ENCODE data around the gene INAVA.

INAVA gene, protein sequence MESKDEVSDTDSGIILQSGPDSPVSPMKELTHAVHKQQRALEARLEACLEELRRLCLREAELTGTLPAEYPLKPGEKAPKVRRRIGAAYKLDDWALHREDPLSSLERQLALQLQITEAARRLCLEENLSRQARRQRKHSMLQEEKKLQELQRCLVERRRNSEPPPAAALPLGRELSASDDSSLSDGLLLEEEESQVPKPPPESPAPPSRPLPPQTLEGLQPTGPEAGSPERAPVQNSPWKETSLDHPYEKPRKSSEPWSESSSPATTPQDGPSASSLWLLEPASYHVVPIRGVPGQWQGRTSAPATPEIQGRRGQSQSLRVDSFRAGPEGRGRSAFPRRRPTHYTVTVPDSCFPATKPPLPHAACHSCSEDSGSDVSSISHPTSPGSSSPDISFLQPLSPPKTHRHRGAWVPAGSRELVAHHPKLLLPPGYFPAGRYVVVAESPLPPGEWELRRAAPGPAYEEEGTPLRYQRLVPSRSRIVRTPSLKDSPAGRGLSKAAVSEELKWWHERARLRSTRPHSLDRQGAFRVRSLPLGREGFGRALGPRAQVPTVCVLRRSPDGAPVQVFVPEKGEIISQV

DNA sequence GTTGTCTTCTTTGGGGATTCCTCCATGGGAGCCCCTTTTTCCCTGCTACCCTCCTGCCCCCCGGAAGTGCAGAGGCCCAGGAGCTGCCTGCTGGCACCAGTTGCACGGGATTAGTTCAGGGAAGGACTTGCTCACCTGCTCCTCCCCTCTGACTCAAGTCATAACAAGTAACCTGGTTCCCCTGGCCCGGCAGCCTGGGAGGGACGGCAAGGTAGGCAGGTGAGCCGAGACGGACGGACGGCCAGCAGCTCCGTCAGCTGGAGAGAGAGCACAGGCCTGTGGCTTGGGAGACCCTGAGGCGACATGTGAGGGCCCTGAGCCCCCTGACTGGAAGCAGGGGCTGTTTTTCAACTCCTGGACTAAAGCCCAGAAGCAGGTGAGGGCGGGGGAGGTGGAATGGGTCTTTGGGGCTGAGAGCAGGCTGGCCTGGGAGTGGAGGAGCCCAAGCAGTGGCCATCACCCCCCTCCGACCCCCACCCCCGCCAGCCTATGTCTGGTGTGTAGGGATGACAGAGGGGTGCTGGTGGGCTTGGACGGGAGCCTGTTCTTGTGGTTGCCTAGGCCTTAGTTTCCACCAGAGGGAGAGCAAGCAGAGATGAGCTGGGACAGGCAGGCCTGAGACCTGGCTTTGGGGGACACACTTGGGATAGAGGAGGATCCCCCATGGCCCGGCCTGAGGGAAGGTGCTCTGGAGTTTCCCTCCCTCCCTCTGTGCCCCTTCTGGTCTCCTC, at the start of gene INAVA:
INAVA (plus strand) TSS at position 189 of the 731 bp plus-strand sequence. CDS start 3,501 bp downstream, outside the sequence.
- DNase-seq (ENCODE audit: low spot score) = peak; percentile 85

DNA sequence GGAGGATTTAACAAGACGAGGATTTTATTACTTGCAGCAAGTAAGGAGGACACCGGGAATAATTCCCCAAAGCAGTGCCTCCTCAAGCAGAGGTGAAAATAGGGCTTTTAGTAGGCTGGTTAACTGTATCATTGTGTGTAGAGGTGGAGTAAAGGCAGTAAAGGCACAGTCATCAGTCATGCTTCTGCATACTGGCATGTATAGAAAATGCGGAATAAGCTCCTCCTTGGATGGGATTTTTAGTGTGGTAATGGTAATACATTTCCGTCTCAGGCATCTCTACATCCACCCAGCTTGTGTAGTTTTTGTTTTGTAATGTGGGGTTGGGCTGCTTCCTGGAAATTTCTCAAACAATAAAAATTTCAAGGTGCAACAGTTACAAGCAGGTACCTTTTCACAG, 49.3 kb upstream of the INAVA start:
- no peak for DNase-seq (ENCODE audit: low spot score)

DNA sequence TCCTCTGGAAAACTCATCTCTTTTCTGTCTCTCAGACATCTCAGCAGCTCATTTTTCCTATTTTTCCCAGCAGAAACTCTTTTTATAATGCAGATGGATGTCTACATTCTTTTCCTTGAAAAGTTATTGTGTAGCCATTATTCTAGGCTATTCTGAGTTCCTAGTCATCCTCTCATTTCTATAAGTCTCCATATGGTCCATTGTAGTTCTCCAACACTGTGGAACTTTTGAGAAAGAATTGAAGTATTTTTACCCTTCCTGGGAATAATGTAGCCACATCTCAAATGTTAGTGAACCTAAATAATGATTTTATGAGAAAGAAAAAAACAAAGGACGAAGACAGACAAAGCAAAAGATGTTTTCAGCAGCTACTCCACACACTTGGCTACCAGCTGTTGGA, 48.3 kb upstream of the INAVA start:
- no peak for DNase-seq (ENCODE audit: low spot score)

DNA sequence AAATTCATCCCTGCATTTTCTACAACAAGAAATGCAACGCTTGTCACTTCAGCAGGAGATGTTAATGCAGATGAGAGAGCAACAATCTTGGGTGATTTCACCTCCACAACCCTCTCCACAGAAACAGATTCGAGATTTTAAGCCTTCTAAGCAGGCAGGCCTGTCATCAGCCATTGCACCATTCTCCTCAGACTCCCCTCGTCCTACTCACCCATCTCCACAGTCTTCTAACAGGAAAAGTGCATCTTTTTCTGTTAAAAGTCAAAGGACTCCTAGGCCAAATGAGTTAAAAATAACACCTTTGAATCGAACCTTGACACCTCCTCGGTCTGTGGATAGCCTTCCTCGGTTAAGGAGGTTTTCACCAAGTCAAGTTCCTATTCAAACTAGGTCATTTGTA, 45.3 kb upstream of the INAVA start:
- no peak for DNase-seq (ENCODE audit: low spot score)

DNA sequence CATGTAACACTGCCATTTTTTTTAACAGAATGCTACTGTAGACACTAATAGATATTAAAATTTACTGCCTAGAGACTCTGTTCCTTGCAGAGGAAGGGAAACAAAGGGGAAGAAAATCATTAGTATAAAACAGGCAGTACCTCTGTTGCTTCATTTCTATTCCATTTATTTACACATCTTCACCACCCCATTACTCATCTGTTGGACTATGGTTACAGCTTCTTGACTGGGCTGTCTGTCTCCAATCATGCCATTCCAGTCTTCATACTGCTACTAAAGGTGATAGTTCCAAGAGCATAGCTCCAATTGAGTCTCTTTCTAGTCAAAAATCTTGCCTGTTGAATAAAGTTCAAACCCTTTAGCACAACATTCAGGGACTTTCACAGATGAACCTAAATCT, 44.1 kb upstream of the INAVA start:
- no peak for DNase-seq (ENCODE audit: low spot score)

DNA sequence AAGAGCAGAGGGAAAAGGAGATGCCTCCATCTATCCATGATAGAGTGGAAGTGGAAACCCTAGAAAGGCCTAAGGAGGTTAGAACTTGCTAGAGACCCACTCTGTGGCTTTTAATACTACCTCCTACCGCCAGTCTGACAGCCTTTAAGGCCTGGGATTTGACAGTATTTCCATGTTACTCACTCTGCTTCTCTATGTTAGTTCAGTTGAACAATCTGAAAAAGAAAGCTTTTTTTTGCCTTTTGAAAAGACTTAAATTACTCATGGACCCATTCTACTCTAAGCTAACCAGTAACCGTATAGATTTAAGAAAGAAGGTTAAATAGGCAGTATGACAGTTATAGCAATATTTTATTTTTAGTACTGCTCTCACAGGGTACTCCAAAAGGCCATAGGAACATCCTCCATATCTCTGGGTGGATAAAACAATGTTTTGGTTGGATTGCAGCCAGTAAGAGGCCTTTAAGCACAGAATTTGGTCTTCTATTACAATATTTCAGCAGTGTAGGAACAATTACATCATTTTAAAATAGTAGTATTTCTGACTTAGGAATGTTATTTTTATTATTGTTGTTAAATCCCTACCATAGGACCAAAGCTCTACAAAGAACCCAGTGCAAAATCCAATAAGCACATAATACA, 37.9 kb upstream of the INAVA start:
- DNase-seq (ENCODE audit: low spot score) = no peak

DNA sequence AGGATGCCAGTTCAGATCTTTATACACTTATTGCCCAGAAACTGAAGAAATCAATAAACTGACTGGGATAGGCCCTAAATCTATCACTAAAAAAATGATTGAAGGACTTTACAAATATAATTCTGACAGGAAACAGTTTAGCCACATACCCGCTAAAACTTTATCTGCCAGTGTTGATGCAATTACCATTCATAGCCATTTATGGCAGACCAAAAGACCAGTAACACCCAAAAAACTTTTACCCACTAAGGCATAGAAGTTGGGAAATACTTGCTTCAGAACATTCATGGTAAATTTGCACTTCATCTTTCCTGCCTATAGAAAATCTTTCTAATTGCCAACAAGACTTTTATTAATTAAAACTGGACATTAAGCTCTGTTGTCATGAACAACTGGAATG, 36.9 kb upstream of the INAVA start:
- DNase-seq (ENCODE audit: low spot score) = no peak

DNA sequence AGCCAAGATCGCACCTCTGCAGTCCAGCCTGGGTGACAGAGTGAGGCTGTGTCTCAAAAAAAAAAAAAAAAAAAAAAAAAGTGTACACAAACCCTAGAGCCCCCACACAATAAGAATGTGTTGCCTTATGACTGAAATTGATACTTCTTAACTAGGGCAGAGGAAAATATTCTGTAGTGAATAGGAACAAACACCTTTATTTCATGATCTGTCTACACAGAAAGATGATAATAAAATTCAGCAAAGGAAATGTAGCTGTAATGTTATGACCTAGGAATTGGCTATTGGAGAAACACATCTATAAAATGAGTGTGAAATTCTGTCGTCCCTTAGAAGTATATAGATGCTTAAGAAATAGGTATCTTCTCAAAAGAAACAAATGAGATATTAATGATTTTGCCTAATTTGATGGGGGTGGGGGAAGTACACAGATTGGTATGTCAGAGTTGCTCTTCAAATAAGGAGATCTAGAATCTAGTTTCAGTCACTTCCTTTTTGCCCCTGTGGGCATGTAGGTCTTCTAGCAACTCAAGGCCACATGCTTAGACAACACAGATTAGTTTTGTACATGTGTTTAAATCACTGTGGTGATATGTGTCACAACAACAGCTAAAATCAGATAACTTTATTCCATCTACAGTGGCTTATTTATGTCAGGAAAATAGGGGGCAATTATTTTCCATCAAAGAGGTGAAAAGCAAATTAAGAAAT, 32.6 kb upstream of the INAVA start:
- DNase-seq (ENCODE audit: low spot score) = no peak

DNA sequence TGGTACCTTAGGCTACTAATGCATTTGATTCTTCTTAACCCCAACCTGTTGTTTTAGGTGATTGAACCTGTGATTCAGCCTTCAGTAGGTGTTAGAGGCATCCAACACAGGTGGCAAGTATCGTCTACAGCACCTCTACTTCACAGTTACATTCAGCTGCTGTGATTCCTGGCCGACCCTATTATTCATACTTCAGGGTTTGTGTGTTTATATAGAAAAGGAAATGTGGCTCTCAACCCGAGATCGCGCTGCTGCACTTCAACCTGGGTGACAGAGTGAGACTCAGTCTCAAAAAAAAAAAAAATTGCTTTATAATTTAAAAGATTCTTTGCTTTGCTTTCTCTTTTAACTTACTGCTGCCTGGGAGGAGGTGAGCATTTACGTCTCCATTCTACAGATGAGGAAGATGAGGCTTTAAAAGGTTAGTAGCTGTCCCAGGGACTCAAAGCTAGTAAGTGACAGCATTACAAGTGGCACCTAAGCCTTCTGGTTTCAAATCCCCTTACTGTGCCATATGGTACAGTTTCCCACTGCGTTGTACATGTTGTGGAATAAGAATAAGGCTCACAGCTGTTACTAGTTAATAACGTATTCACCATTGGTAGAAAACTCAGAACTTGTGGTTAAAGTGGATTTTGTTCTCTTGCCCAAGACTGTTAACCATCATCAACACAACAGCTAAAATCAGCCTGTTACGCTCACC, 31.8 kb upstream of the INAVA start:
- no peak for DNase-seq (ENCODE audit: low spot score)

DNA sequence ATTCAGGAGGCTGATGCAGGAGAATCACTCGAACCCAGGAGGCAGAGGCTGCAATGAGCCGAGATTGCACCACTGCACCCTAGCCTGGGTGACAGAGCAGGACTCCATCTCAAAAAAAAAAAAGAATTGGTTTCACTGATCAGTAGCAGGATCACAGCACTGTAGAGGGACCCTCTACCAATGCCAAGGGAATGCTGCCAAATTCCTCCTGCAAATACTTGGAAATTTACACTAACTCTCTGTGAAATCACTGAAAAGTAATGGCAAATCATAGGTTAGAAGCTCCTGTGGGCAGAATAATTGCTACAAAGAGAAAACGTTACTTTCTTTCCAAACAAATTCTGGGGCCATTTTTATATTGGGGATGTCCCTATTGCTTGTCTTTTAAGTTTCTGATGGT, 28.6 kb upstream of the INAVA start:
- DNase-seq (ENCODE audit: low spot score) = no peak

DNA sequence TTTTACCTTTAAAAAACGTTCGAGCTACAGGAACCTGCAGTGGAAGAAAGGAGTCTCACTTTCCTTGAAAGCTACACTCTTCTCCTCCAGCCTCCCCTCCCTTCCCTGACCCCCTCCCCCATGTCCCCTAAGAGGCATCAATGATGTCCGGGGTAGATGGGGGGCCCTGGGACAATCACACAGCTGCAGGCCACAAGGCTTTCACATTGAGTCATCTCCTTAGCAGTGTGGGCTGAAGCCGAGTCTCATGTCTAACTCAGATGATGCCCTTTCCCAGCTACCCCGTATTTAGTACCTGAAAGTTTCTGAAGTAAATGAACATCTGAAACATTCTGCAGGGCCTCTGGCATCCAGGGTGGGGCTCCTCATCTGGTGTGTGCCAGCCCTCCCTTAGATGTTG, 28.2 kb upstream of the INAVA start:
- DNase-seq (ENCODE audit: low spot score) = no peak

DNA sequence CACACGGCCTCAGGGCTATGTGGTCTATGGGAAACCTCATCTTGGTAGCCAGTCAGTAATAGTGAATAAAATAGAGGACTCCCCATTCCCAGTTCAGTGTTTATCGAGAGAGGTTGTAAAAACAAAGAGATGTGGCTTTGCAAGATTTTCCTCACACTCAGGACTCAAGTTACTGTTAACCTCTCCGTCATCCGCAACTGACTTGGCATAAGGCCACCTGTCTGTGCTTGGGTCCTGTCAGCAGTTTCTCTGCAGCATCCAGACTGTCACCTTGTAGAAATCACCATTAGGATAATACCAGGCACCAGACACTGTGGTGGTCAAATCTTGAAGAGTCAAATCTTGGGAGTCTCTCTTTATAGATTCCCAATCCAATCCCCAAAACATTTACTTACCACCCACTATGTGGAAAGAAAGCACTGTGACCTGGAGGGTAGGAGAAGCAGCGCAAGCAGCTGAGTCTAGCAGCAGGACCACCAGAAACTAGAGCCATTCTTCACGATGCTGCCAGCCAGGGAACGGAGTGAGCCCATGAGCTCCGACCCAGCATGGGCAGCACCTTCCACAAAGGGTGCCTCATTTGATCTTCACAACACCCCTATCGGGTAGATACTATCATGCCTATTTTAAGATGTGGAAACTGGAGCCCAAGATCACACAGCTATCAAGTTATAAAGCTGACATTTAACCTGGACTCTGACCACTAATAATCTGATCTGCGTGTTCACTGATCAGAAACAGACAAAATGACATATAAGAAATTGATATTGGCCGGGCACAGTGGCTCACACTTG, 27.5 kb upstream of the INAVA start:
- no peak for DNase-seq (ENCODE audit: low spot score)

DNA sequence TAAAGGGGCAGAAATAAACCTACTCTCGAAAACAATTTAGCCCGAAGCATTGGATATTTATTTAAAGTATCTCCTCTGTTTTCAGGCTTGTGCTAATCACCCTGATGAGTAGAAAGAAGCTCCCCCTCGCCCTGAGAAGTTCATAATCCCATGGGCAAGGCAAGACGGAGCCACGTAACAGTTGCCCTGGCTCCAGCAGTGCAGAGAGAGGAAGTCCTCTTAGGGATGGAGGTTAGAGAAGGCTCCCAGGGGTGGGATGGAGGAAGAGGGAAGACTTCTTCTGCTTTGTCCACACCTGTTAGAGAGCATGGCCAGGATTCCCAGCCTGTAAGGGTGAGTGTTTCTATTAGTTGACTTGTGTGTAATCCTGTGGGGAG, 25.3 kb upstream of the INAVA start:
- no peak for DNase-seq (ENCODE audit: low spot score)

DNA sequence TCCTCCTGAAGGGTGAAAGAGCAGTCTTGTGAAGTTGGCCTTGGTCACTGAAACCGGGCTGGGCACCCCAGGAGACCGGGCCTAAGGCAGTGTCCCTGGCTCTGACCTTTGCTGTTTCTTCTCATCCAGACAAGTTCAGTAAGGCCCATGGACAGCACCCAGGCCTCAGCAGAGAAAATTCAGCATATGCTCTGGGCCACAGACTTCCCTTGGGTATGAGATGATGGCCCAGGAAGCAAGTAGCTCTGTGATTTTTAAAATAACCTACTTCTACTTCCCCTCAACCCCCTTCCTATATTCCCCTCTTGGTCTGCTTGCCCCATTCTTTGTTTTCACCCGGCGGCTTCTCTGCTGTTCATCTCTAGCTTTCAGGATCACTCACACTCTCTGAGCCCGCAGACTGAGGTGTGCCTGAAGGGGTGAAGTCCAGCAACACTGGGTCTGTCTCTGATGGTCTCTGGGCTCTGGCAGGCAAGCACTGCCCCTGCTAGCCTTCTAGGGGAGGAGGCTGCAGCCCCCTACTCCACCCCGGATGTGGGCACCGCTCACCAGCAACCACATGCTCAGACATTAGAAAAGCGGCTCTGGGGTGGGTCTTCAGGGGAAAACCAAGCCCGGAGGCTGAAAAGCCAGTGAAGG, 24.8 kb upstream of the INAVA start:
- DNase-seq (ENCODE audit: low spot score) = no peak

DNA sequence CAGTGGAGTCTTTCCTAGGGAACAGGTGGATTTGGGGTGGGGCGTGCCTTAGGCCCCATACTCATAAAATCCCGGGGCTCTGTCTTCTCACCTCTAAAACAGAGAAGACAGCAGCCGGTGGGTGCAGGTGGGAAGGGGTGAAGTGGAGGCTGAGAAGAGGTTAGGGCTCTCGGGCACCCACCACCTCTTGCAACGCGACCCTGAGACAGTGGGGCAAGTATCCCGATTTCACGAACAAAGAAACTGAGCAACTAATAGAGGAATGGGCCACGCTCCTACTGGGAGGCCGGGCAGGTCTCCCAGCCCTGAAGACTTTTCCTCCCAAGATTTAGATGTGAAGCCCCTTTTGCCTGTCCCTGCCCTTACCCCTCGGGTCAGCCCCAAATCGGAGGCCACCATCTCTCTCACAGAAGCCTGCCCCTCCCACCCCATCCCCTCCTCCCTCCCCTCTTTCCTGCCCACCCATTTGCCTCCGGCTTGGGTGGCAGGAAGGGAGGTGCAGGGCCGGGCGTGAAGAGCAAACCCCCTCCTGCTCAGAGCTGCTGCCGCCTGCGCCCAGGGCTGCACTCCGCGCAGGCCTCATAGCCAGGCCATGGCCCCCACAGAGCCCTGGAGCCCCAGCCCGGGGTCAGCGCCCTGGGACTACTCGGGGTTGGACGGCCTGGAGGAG, 22.1 kb upstream of the INAVA start, which contains the start of gene GPR25:
GPR25 (plus strand) TSS at position 536 of the 670 bp plus-strand sequence; CDS start at position 593, 57 bp downstream.
- no peak for DNase-seq (ENCODE audit: low spot score)

DNA sequence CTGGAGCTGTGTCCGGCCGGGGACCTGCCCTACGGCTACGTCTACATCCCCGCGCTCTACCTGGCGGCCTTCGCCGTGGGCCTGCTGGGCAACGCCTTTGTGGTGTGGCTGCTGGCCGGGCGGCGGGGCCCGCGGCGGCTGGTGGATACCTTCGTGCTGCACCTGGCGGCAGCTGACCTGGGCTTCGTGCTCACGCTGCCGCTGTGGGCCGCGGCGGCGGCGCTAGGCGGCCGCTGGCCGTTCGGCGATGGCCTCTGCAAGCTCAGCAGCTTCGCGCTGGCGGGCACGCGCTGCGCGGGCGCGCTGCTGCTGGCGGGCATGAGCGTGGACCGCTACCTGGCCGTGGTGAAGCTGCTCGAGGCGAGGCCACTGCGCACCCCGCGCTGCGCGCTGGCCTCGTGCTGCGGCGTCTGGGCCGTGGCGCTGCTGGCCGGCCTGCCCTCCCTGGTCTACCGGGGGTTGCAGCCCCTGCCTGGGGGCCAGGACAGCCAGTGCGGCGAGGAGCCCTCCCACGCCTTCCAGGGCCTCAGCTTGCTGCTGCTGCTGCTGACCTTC, 21.5 kb upstream of the INAVA start:
- DNase-seq (ENCODE audit: low spot score) = no peak

DNA sequence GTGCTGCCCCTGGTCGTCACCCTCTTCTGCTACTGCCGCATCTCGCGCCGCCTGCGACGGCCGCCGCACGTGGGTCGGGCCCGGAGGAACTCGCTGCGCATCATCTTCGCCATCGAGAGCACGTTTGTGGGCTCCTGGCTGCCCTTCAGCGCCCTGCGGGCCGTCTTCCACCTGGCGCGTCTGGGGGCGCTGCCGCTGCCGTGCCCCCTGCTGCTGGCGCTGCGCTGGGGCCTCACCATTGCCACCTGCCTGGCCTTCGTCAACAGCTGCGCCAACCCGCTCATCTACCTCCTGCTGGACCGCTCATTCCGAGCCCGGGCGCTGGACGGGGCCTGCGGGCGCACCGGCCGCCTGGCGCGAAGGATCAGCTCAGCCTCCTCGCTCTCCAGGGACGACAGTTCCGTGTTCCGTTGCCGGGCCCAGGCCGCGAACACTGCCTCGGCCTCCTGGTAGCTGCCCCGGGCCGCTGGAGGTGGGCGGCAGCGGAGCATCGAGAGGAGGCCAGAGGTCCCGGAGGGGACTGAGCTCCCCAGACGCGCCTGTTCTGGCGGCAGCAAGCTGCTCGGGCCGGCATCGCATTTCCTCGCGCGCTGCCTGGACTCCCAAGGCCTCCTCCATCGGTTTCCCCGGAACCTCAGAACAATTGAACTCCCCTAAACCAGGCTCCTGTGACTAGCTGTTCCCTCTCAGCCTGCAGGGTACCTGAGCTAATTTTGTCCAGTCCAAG, 20.9 kb upstream of the INAVA start:
- no peak for DNase-seq (ENCODE audit: low spot score)

DNA sequence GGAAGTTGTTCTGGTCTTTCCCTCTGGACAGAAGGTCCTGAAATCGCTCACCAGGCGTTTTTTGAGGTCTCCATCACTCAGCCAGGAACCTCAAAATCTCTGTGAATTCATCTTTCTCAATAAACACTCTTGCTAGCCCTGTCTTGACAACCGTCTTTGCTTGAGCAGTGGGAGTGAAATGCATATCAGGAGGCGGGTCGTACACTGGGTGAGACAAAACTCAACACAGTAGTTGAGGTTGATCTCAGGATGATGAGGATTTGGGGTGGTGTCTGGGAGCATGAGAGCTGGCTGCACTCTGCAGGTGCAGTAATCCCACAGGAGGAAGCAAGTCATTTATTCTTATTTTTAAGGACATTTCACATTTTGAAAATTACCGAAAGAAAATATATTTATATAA, 20.0 kb upstream of the INAVA start:
- DNase-seq (ENCODE audit: low spot score) = no peak

Measured in LoVo (cell line).